ENCODE data around the gene IZUMO1R.

- no peak for TF ChIP-seq CTCF (IDR thresholded peaks at IDR 0.05; ENCODE audit: extremely low read depth in 1 of 2, insufficient read depth in 1 of 2, low read depth in 1 of 2, low read length in 2 of 2)
- no peak for TF ChIP-seq JUN (IDR thresholded peaks at IDR 0.05; ENCODE audit: borderline replicate concordance, insufficient read depth, insufficient read length, low read depth)
- TF ChIP-seq GATA2 (IDR thresholded peaks at IDR 0.05; ENCODE audit: insufficient read depth, insufficient read length, low read depth, low read length): no peak
- TF ChIP-seq POLR2A (IDR thresholded peaks at IDR 0.05; ENCODE audit: low read depth, low read length): no peak
- no peak for TF ChIP-seq MAX (IDR thresholded peaks at IDR 0.05; ENCODE audit: insufficient read depth, insufficient read length)
- TF ChIP-seq EZH2 (IDR thresholded peaks at IDR 0.05; ENCODE audit: borderline replicate concordance, low read depth, low read length, severe bottlenecking): no peak
These were observed 5.4 kb downstream of the IZUMO1R start for GRCh38 chr11:94309757-94310156.

All from endothelial cell of umbilical vein (primary cell).